ENCODE measurements around the gene CCDC61. TPM values are rescaled to one million over a fixed set of nuclear protein-coding genes. Genes with fewer than 3 reads are reported as not detected.

The CCDC61 gene
- total RNA-seq, 1 donor from 2014 or later: 9.5 TPM

DNA sequence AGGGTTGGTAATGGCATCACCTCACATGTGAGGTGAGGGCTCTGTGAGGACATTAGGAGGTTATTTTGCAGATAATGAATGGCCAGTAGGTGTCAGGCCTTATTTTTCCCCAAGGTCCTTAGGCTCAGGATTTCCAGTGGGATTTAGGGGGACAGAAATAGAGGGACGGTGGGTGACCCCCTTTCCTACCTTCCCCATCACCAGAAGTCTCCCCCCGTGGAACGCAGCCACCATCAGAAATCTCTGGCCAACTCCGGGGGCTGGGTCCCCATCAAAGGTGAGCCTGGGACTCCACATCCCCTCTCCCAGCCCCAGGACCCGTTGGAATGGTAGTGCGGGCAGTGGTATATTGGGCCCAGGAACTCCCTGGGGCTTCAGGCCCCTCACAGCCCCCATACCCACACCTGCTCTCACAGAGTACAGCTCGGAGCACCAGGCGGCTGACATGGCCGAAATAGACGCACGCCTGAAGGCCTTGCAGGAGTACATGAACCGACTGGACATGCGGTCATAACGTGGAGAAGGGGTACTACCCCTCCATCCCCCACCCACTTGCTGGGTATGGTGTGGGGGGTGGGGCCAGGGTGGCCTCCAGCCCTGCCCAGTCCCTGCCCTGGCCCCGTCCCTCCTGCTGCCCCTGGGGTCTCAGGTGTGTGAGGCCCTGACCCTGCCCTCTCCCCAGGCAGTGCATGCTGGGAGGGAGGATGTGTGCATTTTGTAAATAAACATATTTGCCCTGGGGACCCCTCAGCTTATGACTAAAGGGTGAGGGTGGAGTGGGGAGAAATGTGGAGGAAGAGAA is 22.8 kb downstream of the CCDC61 start:
- Mint-ChIP-seq H3K27ac (ENCODE audit: unreplicated experiment) (no peak overlapping the region), H3K27me3 (ENCODE audit: unreplicated experiment) (peaks cover 20% of the 10 kb centered on the region), H3K36me3 (ENCODE audit: low read depth, unreplicated experiment) (peaks cover 3% of the 10 kb centered on the region), H3K4me3 (ENCODE audit: unreplicated experiment) (no peak overlapping the region), H3K4me1 (ENCODE audit: unreplicated experiment) (peaks cover 11% of the 10 kb centered on the region), H3K9me3 (ENCODE audit: unreplicated experiment) (no peaks in the 10 kb centered on the region)
- TF ChIP-seq, protein P1, sequence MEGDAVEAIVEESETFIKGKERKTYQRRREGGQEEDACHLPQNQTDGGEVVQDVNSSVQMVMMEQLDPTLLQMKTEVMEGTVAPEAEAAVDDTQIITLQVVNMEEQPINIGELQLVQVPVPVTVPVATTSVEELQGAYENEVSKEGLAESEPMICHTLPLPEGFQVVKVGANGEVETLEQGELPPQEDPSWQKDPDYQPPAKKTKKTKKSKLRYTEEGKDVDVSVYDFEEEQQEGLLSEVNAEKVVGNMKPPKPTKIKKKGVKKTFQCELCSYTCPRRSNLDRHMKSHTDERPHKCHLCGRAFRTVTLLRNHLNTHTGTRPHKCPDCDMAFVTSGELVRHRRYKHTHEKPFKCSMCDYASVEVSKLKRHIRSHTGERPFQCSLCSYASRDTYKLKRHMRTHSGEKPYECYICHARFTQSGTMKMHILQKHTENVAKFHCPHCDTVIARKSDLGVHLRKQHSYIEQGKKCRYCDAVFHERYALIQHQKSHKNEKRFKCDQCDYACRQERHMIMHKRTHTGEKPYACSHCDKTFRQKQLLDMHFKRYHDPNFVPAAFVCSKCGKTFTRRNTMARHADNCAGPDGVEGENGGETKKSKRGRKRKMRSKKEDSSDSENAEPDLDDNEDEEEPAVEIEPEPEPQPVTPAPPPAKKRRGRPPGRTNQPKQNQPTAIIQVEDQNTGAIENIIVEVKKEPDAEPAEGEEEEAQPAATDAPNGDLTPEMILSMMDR (IDR thresholded peaks at IDR 0.05; ENCODE audit: unreplicated experiment): no peak
- DNase-seq (ENCODE audit: low spot score): no peak

DNA sequence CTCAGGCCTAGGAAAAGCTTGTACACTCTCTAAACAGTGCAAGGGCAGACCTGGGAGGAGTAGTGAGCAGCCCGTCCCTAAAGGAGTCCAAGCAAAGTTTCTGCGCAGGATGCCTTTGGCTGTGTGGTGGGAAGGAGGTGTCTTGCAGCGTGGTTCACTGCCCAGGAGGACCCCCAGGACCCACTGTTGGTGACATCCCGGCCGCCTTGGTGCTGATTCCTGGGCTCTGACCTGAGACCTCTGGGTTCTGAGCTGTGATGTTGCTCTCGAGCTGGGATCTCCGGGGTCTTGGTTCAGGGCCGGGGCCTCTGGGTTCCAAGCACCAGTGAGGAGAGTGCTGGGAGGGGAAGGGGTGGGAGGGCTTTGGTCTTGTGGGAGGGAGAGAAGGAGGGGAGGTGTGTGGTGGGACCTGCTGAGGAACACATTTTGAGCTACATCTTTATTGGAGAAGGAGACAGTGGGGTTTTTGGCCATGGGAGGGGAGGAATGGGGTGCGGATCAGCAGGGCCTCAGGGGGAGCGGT is 23.5 kb downstream of the CCDC61 start:
- TF ChIP-seq, protein P1 (IDR thresholded peaks at IDR 0.05; ENCODE audit: unreplicated experiment): no peak
- no peak for DNase-seq (ENCODE audit: low spot score)

DNA sequence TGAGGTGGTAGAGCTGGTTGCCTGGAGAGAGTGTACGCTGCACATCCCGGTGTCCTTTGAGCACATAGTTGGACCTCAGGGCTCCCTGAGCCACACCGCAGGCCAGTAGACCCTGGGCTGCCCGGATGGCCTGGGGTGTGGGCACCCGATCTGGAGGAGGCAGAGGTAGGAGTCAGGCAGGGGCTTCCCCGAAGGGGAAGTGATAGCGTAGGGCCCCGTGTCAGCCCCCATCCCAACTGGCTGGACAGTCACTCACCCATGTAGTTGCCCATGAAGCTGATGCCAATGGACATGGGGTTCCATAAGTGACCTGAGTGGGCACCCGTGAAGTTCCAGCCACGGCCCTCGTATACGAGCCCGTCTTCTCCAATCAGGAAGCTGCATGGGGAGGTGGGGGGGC is 24.0 kb downstream of the CCDC61 start:
- TF ChIP-seq, protein P1 (IDR thresholded peaks at IDR 0.05; ENCODE audit: unreplicated experiment): no peak
- no peak overlapping the region for H3K4me3 Mint-ChIP-seq (ENCODE audit: unreplicated experiment)
- H3K27me3 Mint-ChIP-seq (ENCODE audit: unreplicated experiment): peaks cover 20% of the 10 kb centered on the region
- H3K4me1 Mint-ChIP-seq (ENCODE audit: unreplicated experiment): peaks cover 11% of the 10 kb centered on the region
- no peak overlapping the region for H3K27ac Mint-ChIP-seq (ENCODE audit: unreplicated experiment)
- no peak for DNase-seq (ENCODE audit: low spot score)
- no peaks in the 10 kb centered on the region for H3K9me3 Mint-ChIP-seq (ENCODE audit: unreplicated experiment)
- peaks cover 3% of the 10 kb centered on the region for H3K36me3 Mint-ChIP-seq (ENCODE audit: low read depth, unreplicated experiment)

More for the DNA sequence above, 23.5 kb downstream of the CCDC61 start:
- Mint-ChIP-seq H3K4me1 (ENCODE audit: unreplicated experiment) (peaks cover 11% of the 10 kb centered on the region), H3K27ac (ENCODE audit: unreplicated experiment) (no peak overlapping the region), H3K27me3 (ENCODE audit: unreplicated experiment) (peaks cover 20% of the 10 kb centered on the region), H3K36me3 (ENCODE audit: low read depth, unreplicated experiment) (peaks cover 3% of the 10 kb centered on the region), H3K9me3 (ENCODE audit: unreplicated experiment) (no peaks in the 10 kb centered on the region), H3K4me3 (ENCODE audit: unreplicated experiment) (no peak overlapping the region)

DNA sequence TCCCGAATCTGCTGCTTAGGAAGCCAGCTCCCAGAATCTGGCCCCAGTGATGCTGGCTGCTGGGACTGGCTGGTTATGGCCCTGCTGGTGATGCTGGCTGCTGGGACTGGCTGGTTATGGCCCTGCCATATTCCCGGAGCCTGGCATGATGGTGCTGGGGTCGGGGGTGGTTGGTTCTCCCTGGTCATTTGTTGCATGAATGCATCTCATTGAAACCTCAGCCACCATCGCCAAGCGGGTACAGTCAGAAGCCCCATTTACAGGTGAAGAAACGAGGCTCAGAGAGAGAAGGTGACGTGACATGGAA is 25.5 kb downstream of the CCDC61 start:
- H3K36me3 Mint-ChIP-seq (ENCODE audit: low read depth, unreplicated experiment): no peaks in the 10 kb centered on the region
- H3K4me3 Mint-ChIP-seq (ENCODE audit: unreplicated experiment): no peak overlapping the region

More for the DNA sequence above, 25.5 kb downstream of the CCDC61 start:
- Mint-ChIP-seq H3K27me3 (ENCODE audit: unreplicated experiment) (peaks cover 12% of the 10 kb centered on the region), H3K4me1 (ENCODE audit: unreplicated experiment) (peaks cover 3% of the 10 kb centered on the region), H3K9me3 (ENCODE audit: unreplicated experiment) (no peaks in the 10 kb centered on the region), H3K27ac (ENCODE audit: unreplicated experiment) (no peak overlapping the region)
- TF ChIP-seq, protein P1 (IDR thresholded peaks at IDR 0.05; ENCODE audit: unreplicated experiment): no peak
- DNase-seq (ENCODE audit: low spot score): no peak
